ENCODE data around the gene KLHL18.
A peak's percentile ranks its signal among the peaks of the same experiment; 100 is the strongest.

Gene KLHL18

DNA sequence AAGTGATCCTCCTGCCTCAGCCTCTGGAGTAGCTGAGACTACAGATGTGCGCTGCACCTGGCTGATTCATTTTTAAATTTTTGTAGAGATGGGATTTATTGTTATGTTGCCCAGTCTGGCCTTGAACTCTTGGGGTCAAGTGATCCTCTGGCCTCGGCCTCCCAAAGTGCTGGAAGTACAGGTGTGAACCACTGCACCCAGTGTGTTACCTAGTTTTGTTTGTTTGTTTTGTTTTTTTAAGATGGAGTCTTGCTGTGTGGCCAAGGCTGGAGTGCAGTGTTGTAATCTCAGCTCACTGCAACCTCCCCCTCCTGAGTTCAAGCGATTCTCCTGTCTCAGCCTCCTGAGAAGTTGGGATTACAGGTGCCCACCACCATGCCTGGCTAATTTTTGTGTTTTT, 110.2 kb downstream of the KLHL18 start:
- DNase-seq (ENCODE audit: low read depth), result no peak
- TF ChIP-seq, protein P1, sequence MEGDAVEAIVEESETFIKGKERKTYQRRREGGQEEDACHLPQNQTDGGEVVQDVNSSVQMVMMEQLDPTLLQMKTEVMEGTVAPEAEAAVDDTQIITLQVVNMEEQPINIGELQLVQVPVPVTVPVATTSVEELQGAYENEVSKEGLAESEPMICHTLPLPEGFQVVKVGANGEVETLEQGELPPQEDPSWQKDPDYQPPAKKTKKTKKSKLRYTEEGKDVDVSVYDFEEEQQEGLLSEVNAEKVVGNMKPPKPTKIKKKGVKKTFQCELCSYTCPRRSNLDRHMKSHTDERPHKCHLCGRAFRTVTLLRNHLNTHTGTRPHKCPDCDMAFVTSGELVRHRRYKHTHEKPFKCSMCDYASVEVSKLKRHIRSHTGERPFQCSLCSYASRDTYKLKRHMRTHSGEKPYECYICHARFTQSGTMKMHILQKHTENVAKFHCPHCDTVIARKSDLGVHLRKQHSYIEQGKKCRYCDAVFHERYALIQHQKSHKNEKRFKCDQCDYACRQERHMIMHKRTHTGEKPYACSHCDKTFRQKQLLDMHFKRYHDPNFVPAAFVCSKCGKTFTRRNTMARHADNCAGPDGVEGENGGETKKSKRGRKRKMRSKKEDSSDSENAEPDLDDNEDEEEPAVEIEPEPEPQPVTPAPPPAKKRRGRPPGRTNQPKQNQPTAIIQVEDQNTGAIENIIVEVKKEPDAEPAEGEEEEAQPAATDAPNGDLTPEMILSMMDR (IDR thresholded peaks at IDR 0.05; ENCODE audit: low read length, missing control alignments), result no peak
- H3K4me3 ChIP-seq (replicated peaks; ENCODE audit: low read depth, low read length), result no peak overlapping the region

DNA sequence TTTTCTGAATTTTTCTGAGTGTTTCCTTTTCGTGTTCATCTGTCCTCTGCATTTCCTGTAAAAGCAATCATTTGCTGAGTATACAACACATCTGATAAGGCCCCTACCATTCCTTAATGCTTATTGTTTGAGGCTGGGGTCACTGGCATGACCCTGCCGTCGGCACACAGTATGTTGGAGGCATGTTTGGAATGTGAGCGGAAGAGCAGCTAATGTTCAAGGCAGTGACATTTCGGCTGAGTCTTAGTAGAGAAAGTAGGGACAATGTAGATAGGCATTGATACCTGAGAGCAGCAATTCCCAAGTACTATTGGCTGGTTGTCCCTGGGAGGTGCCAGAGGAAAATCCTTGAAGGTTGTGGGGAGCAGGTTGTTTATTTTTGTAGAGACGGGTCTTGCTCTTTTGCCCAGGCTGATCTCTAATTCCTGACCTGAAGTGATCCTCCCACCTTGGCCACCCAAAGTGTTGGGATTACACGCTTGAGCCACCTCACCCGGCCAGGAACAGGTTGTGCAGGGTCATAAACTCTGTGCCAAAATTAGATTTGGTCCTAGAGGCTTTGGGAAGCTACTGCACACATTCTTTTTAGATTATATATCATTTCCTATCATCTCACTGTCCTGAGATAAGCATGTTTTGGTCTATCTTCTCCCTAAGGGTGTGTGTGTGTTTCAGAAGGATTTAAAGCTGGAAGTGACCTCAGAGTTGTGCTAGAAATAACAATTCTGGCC, 111.6 kb downstream of the KLHL18 start:
- TF ChIP-seq, protein P1 (IDR thresholded peaks at IDR 0.05; ENCODE audit: low read length, missing control alignments), result no peak
- DNase-seq (ENCODE audit: low read depth), result peak; percentile 56
- no peak overlapping the region for H3K4me3 ChIP-seq (replicated peaks; ENCODE audit: low read depth, low read length)

DNA sequence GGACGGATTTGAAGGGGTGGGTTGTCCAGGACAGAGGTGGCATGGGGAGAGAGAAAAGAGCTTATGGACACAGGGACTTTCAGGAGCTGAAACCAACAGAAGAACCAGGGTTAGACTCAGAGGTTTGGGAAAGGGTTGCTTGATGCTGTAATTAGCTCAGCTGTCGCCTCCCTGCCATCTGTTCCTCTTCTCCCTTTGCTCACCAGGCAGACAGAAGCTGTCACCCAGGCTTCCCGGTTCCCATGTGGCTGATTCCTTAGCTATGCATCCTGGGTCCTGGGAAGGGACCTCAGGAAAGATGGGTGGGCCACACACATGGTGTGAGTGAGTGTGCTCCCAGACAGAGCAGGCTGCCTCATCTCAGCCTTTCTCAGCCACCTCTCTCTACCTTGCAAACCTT, 112.1 kb downstream of the KLHL18 start:
- H3K4me3 ChIP-seq (replicated peaks; ENCODE audit: low read depth, low read length), result no peak overlapping the region
- TF ChIP-seq, protein P1 (IDR thresholded peaks at IDR 0.05; ENCODE audit: low read length, missing control alignments), result no peak
- no peak for DNase-seq (ENCODE audit: low read depth)
